Measurements from ENCODE around the gene RAB22A. TPM values are rescaled to one million over a fixed set of nuclear protein-coding genes. Genes with fewer than 3 reads are reported as not detected.

The RAB22A gene
- total and polyA plus RNA-seq, 9 of the 15 experiments (the other 6 are each of a cell fraction or from before 2014, with no cell fraction given), result 1.1 to 8.0 (median 6.7) TPM

- TF ChIP-seq DEAF1 (CRISPR knock-in tag; IDR thresholded peaks at IDR 0.05) (no peak), ZNF146 (CRISPR knock-in tag; IDR thresholded peaks at IDR 0.05; ENCODE audit: unreplicated experiment) (no peak), ZKSCAN8 (CRISPR knock-in tag; IDR thresholded peaks at IDR 0.05) (0 out of 2 replicates have a peak, but pooled peaks have one; percentile 29), FOXP4 (CRISPR knock-in tag; IDR thresholded peaks at IDR 0.05; ENCODE audit: borderline replicate concordance) (no peak), PHB (CRISPR knock-in tag; IDR thresholded peaks at IDR 0.05) (no peak), KDM1A (IDR thresholded peaks at IDR 0.05) (peak in 1 of 2 experiments; percentile 11; a peak in 1 of 4 replicates), NCOA2 (IDR thresholded peaks at IDR 0.05; ENCODE audit: partially characterized antibody in 2 of 2) (no peak), ZNF699 (CRISPR knock-in tag; IDR thresholded peaks at IDR 0.05; ENCODE audit: insufficient replicate concordance) (no peak), PYGO2 (tag; IDR thresholded peaks at IDR 0.05) (0 out of 2 replicates have a peak, but pooled peaks have one; percentile 3), SMAD4 (CRISPR knock-in tag; conservative IDR thresholded peaks at IDR 0.05) (peak; percentile 62), SIN3B (IDR thresholded peaks at IDR 0.05; ENCODE audit: low read depth) (no peak), ZBTB17 (CRISPR knock-in tag; IDR thresholded peaks at IDR 0.05) (no peak), RBM22 (IDR thresholded peaks at IDR 0.05; ENCODE audit: low read depth, low read length, poor library complexity, severe bottlenecking) (no peak), ELF4 (CRISPR knock-in tag; IDR thresholded peaks at IDR 0.05) (no peak), SIX5 (IDR thresholded peaks at IDR 0.05; ENCODE audit: borderline replicate concordance in 1 of 2, insufficient read depth in 1 of 2, low read depth in 1 of 2, low read length in 2 of 2) (no peak), CXXC5 (CRISPR knock-in tag; IDR thresholded peaks at IDR 0.05) (peak; percentile 39; the same call in 1 of the 2 replicates), ZNF57 (CRISPR knock-in tag; IDR thresholded peaks at IDR 0.05) (no peak), GABPB2 (CRISPR knock-in tag; conservative IDR thresholded peaks at IDR 0.05) (no peak)
These were observed 64.7 kb downstream of the RAB22A start (continued) for GRCh38 chr20:58374027-58374850.
